IPS-18c (cell line): ENCODE data around the gene NPM1.
A peak's percentile ranks its signal among the peaks of the same experiment; 100 is the strongest.
"Not testable (repeated sequence)": the region's sequence is repeated elsewhere in the genome, so short reads cannot be mapped to it uniquely, and the experiment has no call there.

Experiments
- H3K4me3 ChIP-seq: 2 replicates; pipeline ENCODE4 v1.7.0; 2013; ENCODE audit warnings: low read depth, mild to moderate bottlenecking, low read length, moderate library complexity; ENCODE audit not compliant: insufficient read depth
- H3K9me3 ChIP-seq: one replicate; pipeline ENCODE4 v1.6.1; 2013; ENCODE audit warnings: mild to moderate bottlenecking, low read length, moderate library complexity; ENCODE audit not compliant: control insufficient read depth, insufficient read depth

The NPM1 gene

DNA sequence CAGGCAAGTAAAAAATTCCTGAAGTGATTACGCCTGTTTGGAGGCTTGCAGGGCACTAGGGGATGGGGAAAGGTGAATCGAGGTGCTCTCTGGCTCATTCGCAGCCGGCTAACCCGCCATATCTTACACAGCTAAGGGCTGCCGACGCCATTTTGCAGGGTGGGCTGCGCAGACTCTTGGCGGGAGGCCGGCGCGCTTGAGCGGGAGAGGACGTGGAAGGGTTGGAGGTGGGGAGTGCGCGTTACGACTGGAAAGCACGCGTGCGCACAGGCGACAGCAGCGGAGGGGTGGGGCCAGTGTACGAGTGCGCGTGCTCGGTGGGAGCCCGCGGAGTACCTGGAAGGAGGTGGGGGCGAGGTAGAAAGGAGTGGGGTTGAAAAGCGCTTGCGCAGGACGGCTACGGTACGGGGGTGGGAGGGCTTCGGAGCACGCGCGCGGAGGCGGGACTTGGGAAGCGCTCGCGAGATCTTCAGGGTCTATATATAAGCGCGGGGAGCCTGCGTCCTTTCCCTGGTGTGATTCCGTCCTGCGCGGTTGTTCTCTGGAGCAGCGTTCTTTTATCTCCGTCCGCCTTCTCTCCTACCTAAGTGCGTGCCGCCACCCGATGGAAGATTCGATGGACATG is at the start of gene NPM1:
Gene NPM1 (plus strand): TSS at position 505 of the 625 bp plus-strand sequence. CDS start 100 bp downstream, at position 605.
- Histone ChIP-seq H3K9me3 (no peaks in the 10 kb centered on the region), H3K4me3 (peak within 1 kb of the TSS; percentile 82)

DNA sequence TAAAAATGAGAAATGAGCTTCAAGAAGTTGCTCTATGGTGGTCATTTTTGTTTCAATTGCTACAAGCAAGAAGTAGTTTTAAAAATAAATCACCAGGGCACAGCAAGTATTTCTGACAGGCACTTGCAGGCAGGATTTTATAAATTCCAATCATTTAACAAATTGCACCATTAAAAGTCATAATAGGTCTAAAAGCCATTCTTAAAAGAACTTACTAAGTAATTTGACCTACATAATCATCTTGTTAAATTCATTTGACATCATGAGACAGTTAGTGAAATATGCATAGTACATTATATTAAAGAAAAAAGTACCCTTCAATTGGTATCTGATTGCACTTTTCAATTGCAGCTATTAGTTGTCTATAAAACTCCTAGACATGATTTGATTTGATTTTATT is 47.6 kb upstream of the NPM1 start:
- Histone ChIP-seq H3K4me3 (no peak overlapping the region), H3K9me3 (no peaks in the 10 kb centered on the region)

GRCh38 chr5:171340491-171340890 is 47.2 kb upstream of the NPM1 start:
- Histone ChIP-seq H3K4me3 (no peak overlapping the region), H3K9me3 (no peaks in the 10 kb centered on the region)

DNA sequence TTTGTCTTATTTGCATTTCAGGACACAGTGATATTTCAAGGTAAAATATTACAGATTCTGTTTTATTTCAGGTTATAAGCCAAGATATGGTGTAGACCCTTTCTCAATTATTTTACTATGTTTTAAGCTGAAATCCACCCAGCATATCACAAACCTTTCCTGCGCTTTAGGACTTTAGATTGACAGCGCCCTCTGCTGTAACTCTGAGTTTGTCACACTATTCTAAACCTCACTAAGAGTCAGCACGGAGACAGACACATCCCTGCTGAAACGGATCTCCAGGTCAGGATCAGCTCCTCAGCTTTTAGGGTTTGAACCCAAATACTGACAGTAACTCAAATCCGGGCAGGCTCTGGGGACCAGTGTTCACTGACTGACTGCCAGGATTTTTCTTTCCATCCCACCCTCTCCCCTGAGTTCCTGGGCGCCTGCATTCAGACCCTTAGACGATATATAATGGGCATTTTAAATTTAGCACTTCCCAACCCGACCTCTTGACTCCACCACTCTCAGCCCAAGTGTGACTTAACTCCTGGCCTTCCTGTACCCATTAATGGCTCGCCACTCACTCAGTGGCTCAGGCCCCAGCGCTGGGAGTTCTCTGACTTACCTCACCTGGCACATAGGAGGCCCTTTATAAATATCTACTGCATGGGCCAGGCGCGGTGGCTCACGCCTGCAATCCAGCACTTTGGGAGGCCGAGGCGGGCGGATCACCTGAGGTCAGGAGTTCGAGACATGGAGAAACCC is 45.1 kb upstream of the NPM1 start:
- no peak overlapping the region for H3K4me3 ChIP-seq
- no peaks in the 10 kb centered on the region for H3K9me3 ChIP-seq

DNA sequence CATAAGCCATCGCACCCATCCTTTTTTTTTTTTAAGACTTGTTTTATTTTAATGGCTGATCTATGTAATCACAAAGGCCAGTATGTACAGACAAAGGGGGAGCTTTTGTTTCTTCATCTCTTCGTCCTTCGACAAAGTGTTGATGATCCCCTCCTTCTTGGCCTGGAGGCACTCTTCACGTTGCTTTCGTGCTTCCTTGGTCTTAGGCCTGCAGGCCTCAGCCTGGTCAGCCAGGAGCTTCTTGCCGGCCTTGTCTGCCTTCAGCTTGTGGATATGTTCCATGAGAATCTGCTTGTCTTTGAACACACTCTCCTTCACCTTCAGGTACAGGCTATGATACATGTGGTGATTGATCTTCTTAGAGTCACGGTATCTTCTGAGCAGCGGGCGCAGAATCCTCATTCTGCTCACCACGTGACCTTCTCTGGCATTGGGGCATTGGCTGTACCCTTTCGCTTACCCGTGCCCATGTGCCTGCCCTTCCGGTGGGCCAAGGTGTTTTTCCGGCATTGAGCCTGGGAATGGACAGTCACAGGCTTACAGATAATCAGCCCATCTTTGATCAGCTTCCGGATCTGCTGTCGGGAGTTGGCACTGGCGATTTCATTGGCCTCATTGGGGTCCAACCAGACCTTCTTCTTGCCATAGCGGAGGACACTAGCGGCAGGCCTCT is 42.6 kb upstream of the NPM1 start:
- no peaks in the 10 kb centered on the region for H3K9me3 ChIP-seq
- H3K4me3 ChIP-seq = no peak overlapping the region

DNA sequence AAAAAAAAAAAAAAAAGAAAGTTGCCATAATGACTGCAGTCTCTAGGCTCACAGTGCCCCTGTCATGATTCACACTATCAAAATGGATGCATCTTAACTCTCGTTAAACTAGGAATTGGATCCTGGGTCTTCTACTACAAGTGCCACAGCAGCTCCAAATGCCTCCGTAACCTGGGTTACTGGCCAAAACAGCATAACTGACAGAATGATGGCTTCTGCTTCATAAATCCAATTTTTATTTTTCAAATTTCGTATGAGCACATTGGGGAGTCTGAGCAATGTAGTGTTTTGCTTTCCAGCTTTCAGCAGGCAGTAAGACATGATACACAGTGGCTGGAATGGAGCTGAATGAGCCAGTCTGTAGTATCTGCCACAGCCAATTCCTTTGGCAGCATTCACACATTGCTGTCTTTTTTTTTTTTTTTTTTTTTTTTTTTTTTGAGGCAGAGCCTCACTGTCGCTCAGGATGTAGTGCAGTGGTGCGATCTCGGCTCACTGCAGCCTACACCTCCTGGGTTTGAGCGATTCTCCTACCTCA is 36.0 kb upstream of the NPM1 start:
- no peaks in the 10 kb centered on the region for H3K9me3 ChIP-seq
- H3K4me3 ChIP-seq = no peak overlapping the region

DNA sequence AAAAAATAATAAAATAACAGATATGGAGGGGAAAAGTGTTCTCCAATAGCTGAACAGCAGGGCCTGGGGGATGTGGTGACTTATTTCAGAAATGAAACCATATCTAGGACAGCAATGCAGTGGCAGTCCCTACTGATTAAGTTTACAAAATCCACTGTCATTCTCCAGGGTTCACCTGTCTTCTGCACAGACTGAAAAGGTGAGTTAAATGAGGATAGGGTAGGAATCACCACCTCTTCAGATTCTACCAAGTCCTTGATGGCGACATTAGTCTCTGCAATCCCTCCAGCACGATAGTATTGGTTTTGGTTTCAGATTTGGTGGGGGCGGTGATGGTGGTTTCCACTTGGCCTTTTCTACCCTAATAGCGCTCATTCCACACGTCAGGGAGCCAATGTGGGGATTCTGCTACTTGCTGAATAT is 32.3 kb upstream of the NPM1 start:
- Histone ChIP-seq H3K4me3 (no peak overlapping the region), H3K9me3 (no peaks in the 10 kb centered on the region)

GRCh38 chr5:171357843-171358242 is 29.8 kb upstream of the NPM1 start:
- H3K9me3 ChIP-seq = no peaks in the 10 kb centered on the region
- H3K4me3 ChIP-seq = no peak overlapping the region

GRCh38 chr5:171361151-171361550 is 26.5 kb upstream of the NPM1 start:
- H3K4me3 ChIP-seq, H3K9me3 ChIP-seq: not testable (repeated sequence)

GRCh38 chr5:171363249-171363648 is 24.4 kb upstream of the NPM1 start:
- H3K9me3 ChIP-seq, H3K4me3 ChIP-seq: not testable (repeated sequence)

DNA sequence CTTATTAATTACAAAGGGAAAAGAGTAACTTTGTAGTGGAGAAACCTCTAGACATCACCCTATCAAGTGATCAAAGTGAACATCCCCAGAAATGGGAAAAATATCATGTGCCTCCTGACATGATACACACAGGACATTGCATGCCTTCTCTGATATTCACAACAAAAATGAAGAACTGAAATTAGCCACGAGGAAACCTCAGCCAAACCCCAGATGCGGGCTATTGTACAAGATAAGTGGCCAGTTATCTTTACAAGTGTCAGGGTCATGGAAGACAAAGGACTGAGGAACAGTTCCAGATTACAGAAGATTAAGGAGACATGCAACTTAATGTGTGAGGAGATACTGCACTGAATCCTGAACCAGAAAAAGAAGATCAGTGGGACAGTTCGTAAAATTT is 23.8 kb upstream of the NPM1 start:
- Histone ChIP-seq H3K4me3 (no peak overlapping the region), H3K9me3 (no peaks in the 10 kb centered on the region)

DNA sequence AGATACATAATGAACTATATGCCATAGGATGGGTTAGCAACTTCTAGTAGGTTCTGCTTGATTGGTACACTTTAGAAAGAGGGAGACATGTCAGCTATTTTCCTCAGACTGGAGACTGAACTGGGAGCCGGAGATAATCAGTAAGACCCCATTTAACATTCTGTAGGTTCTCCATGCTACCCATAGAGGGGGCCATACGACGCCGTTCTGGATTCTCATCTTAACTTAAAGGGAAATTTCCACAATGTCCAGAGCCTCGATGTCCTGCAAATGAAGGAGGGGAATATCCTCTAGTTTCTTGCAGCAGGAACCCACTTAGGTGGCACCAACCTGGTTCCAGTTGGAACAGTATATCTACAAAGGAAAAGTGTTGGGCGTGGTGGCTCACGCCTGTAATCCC is 22.3 kb upstream of the NPM1 start:
- no peaks in the 10 kb centered on the region for H3K9me3 ChIP-seq
- H3K4me3 ChIP-seq = no peak overlapping the region

DNA sequence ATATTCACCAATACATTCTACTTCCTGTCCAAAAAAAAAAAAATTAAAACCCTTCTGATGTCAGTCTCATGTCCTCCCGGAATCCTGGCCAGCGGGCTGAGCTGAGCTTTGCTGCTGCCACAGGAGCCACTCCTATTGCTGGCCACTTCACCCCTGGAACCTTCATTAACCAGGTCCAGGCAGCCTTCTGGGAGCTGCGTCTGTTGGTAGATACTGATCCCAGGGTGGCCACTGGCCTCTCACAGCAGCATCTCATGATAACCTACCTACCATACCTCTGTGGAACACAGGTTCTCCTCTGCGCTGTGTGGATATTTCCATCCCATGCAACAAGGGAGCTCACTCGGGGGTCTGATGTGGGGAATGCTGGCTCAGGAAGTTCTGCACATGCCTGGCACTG is 21.0 kb upstream of the NPM1 start:
- Histone ChIP-seq H3K9me3 (no peaks in the 10 kb centered on the region), H3K4me3 (no peak overlapping the region)

GRCh38 chr5:171367424-171368370 is 20.0 kb upstream of the NPM1 start:
- no peak overlapping the region for H3K4me3 ChIP-seq
- H3K9me3 ChIP-seq = no peaks in the 10 kb centered on the region

GRCh38 chr5:171369056-171369455 is 18.6 kb upstream of the NPM1 start:
- Histone ChIP-seq H3K4me3 (no peak overlapping the region), H3K9me3 (no peaks in the 10 kb centered on the region)

GRCh38 chr5:171369898-171370297 is 17.8 kb upstream of the NPM1 start:
- no peak overlapping the region for H3K4me3 ChIP-seq

GRCh38 chr5:171370881-171371280 is 16.8 kb upstream of the NPM1 start:
- H3K4me3 ChIP-seq, H3K9me3 ChIP-seq: not testable (repeated sequence)

More at GRCh38 chr5:171369898-171370297, 17.8 kb upstream of the NPM1 start:
- no peaks in the 10 kb centered on the region for H3K9me3 ChIP-seq
